Measurements from ENCODE around the gene LTA. TPM values are rescaled to one million over a fixed set of nuclear protein-coding genes. Genes with fewer than 3 reads are reported as not detected.

Gene LTA
- total RNA-seq, 4 donors from 2014 or later, result 0.30 TPM; not detected in 3

DNA sequence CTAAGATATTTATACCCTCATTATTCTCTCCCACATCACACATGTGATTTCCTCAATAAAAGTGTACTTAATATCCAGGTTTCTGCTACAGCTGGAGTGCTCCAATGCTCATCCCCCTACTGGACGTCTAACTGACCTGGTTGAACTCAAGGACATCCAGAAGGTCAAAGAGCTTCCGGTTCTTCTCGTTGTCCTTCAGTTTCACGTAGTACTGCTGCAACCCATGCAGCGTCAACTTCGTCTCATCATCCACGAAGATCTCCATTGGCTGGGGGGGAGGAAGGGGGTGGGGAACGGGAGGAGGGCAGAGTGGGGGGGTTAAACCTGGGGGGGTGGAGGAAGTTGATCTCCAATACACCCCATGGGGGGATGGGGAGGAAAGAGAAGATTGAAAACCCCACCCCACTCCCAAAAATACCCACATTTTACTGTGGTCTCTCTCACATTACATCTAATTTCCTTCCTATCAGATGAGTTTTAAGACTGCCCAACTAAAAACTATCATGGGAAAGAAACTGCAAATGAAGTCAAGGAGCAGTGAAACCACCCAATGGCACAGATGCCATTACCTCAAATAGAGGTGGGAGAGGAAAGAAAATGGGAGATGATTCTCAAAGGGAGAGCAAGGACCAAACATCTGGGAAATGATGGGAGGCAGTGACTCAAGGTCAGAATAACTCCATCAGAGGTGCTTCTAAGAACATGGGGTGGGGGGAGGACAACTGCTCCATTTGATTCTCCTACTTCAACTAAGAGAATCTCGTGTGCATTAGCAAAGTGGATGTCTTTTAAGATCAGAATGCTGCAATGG lies 39.2 kb upstream of the LTA start:
- Histone ChIP-seq H3K4me3 (no peak overlapping the region), H3K36me3 (no peaks in the 10 kb centered on the region), H3K4me1 (no peaks in the 10 kb centered on the region), H3K27ac (no peak overlapping the region), H3K27me3 (no peaks in the 10 kb centered on the region), H3K9me3 (no peaks in the 10 kb centered on the region)
- TF ChIP-seq POLR2A (IDR thresholded peaks at IDR 0.05), result no peak
- TF ChIP-seq, protein P1, sequence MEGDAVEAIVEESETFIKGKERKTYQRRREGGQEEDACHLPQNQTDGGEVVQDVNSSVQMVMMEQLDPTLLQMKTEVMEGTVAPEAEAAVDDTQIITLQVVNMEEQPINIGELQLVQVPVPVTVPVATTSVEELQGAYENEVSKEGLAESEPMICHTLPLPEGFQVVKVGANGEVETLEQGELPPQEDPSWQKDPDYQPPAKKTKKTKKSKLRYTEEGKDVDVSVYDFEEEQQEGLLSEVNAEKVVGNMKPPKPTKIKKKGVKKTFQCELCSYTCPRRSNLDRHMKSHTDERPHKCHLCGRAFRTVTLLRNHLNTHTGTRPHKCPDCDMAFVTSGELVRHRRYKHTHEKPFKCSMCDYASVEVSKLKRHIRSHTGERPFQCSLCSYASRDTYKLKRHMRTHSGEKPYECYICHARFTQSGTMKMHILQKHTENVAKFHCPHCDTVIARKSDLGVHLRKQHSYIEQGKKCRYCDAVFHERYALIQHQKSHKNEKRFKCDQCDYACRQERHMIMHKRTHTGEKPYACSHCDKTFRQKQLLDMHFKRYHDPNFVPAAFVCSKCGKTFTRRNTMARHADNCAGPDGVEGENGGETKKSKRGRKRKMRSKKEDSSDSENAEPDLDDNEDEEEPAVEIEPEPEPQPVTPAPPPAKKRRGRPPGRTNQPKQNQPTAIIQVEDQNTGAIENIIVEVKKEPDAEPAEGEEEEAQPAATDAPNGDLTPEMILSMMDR (IDR thresholded peaks at IDR 0.05), result no peak
- intact Hi-C loops (cut with DNase I; ENCODE audit: low total_unique reads), result no loop called here
- DNase-seq, result no peak

DNA sequence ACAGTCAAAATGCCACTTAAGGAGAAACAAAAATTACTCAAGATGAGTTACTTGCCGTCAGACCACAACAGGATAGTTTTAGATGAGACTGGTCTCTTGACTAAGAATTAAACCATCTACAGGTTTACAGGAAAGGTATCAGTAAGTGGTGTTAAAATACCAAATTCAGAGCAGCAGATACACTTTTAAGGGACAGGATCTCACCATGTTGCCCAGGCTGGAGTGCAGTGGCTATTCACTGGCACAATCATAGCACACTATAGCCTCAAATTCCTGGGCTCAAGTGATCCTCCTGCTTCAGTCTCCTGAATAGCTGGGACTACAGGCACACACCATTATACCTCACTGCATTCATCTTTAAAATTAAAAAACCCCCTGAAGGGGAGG lies 38.6 kb upstream of the LTA start:
- no peaks in the 10 kb centered on the region for H3K9me3 ChIP-seq
- TF ChIP-seq, protein P1 (IDR thresholded peaks at IDR 0.05), result no peak
- TF ChIP-seq POLR2A (IDR thresholded peaks at IDR 0.05), result no peak
- H3K27ac ChIP-seq, result no peak overlapping the region
- no peaks in the 10 kb centered on the region for H3K36me3 ChIP-seq
- H3K4me1 ChIP-seq, result no peaks in the 10 kb centered on the region
- no peak for DNase-seq
- intact Hi-C loops (cut with DNase I; ENCODE audit: low total_unique reads), result no loop called here
- no peaks in the 10 kb centered on the region for H3K27me3 ChIP-seq
- no peak overlapping the region for H3K4me3 ChIP-seq

DNA sequence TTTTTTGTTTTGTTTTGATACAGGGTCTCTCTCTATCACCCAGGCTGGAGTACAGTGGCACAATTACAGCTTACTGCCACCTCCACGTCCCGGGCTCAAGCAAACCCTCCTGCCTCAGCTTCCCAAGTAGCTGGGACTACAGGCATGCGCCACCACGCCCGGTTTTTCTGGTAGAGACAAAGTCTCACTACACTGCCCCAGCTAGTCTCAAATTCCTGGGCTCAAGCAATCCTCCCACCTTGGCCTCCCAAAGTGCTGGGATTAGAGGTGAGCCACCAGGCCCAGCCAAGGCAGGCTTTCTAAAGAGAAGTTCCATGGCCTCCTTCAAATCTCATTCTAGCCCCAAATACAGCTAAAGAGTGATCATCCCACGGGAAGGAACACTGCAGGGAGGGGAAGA lies 38.1 kb upstream of the LTA start:
- TF ChIP-seq, protein P1 (IDR thresholded peaks at IDR 0.05), result no peak
- TF ChIP-seq POLR2A (IDR thresholded peaks at IDR 0.05), result no peak
- no peak for DNase-seq
- intact Hi-C loops (cut with DNase I; ENCODE audit: low total_unique reads), result no loop called here
- no peak overlapping the region for H3K27ac ChIP-seq
- no peaks in the 10 kb centered on the region for H3K27me3 ChIP-seq
- no peak overlapping the region for H3K4me3 ChIP-seq
- H3K9me3 ChIP-seq, result no peaks in the 10 kb centered on the region
- H3K4me1 ChIP-seq, result no peaks in the 10 kb centered on the region
- H3K36me3 ChIP-seq, result no peaks in the 10 kb centered on the region

DNA sequence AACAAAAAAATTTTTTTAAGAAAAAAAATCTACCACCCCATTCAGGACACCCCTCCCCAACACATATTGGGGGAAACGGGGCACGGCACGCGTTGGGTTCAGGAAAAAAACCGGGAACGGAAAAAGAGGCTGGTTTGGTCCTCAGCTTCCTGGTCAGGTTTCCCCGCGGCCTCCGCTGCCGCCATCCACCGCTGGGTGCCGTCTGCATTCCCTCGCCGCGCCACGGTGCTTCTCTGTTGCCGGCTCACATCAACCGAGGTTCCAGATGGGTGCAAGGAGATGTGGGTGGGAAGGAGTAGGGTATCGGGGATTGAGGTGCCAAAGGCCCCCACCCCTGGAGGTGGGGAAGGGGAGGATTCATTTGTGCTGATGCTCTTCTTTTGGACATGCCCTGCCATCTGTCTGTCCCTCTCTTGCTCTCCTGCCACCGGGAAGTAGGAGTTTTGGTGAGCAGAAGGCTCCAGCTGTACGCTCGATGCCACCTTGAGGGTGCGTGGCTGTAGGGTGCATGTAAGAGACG lies 37.5 kb upstream of the LTA start:
- Histone ChIP-seq H3K36me3 (no peaks in the 10 kb centered on the region), H3K27me3 (no peaks in the 10 kb centered on the region), H3K4me3 (no peak overlapping the region), H3K27ac (no peak overlapping the region), H3K9me3 (no peaks in the 10 kb centered on the region), H3K4me1 (no peaks in the 10 kb centered on the region)
- no peak for TF ChIP-seq POLR2A (IDR thresholded peaks at IDR 0.05)
- no peak for DNase-seq
- intact Hi-C loops (cut with DNase I; ENCODE audit: low total_unique reads), result no loop called here

DNA sequence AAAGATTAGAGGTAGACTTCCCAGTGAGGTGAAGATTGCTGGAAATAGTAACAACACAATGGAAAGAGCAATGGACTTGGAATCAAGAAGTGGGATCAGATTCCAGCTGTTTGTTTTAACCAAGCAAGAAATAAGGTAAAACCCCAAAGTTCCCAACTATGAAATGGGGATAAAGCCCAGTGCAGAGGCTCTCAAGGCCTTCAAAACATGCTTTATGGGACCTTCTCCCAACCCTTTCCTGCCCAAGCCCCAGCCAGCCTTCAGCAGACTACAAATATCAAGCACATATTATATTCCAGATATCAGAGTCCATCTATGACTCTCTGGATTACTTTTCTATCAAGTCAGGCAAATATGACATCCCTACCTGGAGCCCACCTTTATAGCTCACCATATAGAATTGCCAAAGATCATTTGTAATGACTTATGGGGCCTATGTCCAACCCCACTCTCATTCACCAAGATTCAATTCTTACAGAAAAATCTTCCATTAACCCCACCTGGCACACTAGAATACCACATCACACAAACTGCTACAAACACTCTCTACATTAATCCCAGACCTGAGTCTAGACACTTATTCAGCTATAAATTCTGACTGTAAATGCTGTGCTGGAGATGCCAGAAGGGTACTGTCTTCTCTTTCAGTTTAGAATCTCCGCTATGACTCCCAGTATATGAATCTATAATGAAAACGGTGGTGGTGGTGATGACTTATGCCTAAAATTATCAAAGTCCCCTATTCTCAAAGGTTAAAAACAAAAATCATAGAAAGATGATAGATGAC lies 36.4 kb upstream of the LTA start:
- no peaks in the 10 kb centered on the region for H3K27me3 ChIP-seq
- no peaks in the 10 kb centered on the region for H3K9me3 ChIP-seq
- H3K4me3 ChIP-seq, result no peak overlapping the region
- H3K4me1 ChIP-seq, result peaks cover 6% of the 10 kb centered on the region in 2 donors
- H3K27ac ChIP-seq, result no peak overlapping the region
- intact Hi-C loops (cut with DNase I; ENCODE audit: low total_unique reads), result no loop called here
- no peaks in the 10 kb centered on the region for H3K36me3 ChIP-seq
- DNase-seq, result no peak
- TF ChIP-seq, protein P1 (IDR thresholded peaks at IDR 0.05), result no peak
- no peak for TF ChIP-seq POLR2A (IDR thresholded peaks at IDR 0.05)

Data from uterus (tissue), 4 donors.